Fibroblast of skin of right biceps (primary cell): ENCODE measurements around the gene ZNF175.

Experiments
- DNase-seq: peaks from one replicate; pipeline ENCODE4 v3.0.0-alpha.2; 2013

ZNF175 gene

GRCh38 chr19:51550848-51551672, 20.0 kb upstream of the ZNF175 start:
- DNase-seq, result no peak

- DNase-seq, result no peak
These were observed 19.2 kb upstream of the ZNF175 start for GRCh38 chr19:51551673-51552432.

GRCh38 chr19:51552608-51552995, 18.5 kb upstream of the ZNF175 start:
- no peak for DNase-seq

GRCh38 chr19:51552996-51553725, 17.9 kb upstream of the ZNF175 start:
- peak; percentile 64 for DNase-seq

- DNase-seq, result no peak
These were observed 11.8 kb upstream of the ZNF175 start for GRCh38 chr19:51559240-51559639.

- no peak for DNase-seq
These were observed 10.7 kb upstream of the ZNF175 start for GRCh38 chr19:51560339-51560738.

GRCh38 chr19:51564791-51565190, 6.3 kb upstream of the ZNF175 start:
- DNase-seq, result no peak

GRCh38 chr19:51565583-51565982, 5.5 kb upstream of the ZNF175 start:
- DNase-seq, result no peak

- DNase-seq, result no peak
These were observed 4.5 kb upstream of the ZNF175 start for GRCh38 chr19:51566489-51567100.

GRCh38 chr19:51567583-51567982, 3.5 kb upstream of the ZNF175 start:
- no peak for DNase-seq

- no peak for DNase-seq
These were observed 2.6 kb upstream of the ZNF175 start for GRCh38 chr19:51568456-51568855.

GRCh38 chr19:51571599-51571998, 516 bp downstream of the ZNF175 start:
- no peak for DNase-seq

GRCh38 chr19:51572410-51572809, 1.3 kb downstream of the ZNF175 start:
- no peak for DNase-seq

- DNase-seq, result peak; percentile 65
These were observed 1.8 kb downstream of the ZNF175 start for GRCh38 chr19:51572908-51573307.

- no peak for DNase-seq
These were observed 2.2 kb downstream of the ZNF175 start for GRCh38 chr19:51573331-51573730.

- DNase-seq, result no peak
These were observed 5.8 kb downstream of the ZNF175 start for GRCh38 chr19:51576850-51577249.

GRCh38 chr19:51586103-51586728, 15.1 kb downstream of the ZNF175 start:
- DNase-seq, result no peak

GRCh38 chr19:51586799-51587198, 15.7 kb downstream of the ZNF175 start:
- DNase-seq, result no peak

- DNase-seq, result no peak
These were observed 16.4 kb downstream of the ZNF175 start for GRCh38 chr19:51587264-51588191.

GRCh38 chr19:51589511-51589910, 18.4 kb downstream of the ZNF175 start:
- DNase-seq, result no peak

GRCh38 chr19:51590441-51590840, 19.4 kb downstream of the ZNF175 start:
- DNase-seq, result no peak
